GM12873 (cell line): ENCODE results near the gene UCP2.

Experiments
- CTCF ChIP-seq: IDR thresholded peaks from 2 replicates; pipeline ENCODE4 v1.5.1; 2012; ENCODE audit warnings: low read depth, mild to moderate bottlenecking, moderate library complexity, low read length, control low read depth; ENCODE audit not compliant: insufficient read depth; ENCODE audit errors: missing control alignments

UCP2 gene

GRCh38 chr11:73976451-73977151 lies 6.0 kb downstream of the UCP2 start:
- no peak for TF ChIP-seq CTCF

GRCh38 chr11:73975479-73975757 lies 7.2 kb downstream of the UCP2 start:
- no peak for TF ChIP-seq CTCF

- no peak for TF ChIP-seq CTCF
Measured at GRCh38 chr11:73974604-73975478, 7.8 kb downstream of the UCP2 start.

- no peak for TF ChIP-seq CTCF
Measured at GRCh38 chr11:73972620-73973449, 9.8 kb downstream of the UCP2 start.

GRCh38 chr11:73972187-73972586 lies 10.5 kb downstream of the UCP2 start:
- TF ChIP-seq CTCF: no peak

GRCh38 chr11:73971175-73971719 lies 11.4 kb downstream of the UCP2 start:
- no peak for TF ChIP-seq CTCF
